GM23338 (cell line): Measurements from ENCODE around the gene SCYGR2. TPM values are rescaled to one million over a fixed set of nuclear protein-coding genes. Genes with fewer than 3 reads are reported as not detected.

Experiments
- ATAC-seq: fragments of 200-7000 bp; cut with Tn5 transposase; 3 replicates; pipeline ENCODE4 v1.9.1; 2020
- DNase-seq: peaks from one replicate; pipeline ENCODE4 v3.0.0-alpha.2; 2015; ENCODE audit warnings: low spot score
- H2AFZ ChIP-seq: fragments of 200-600 bp; sonication (generic); 2 replicates; pipeline ENCODE4 v1.8.0; 2016; ENCODE audit warnings: antibody characterized with exemption, mild to moderate bottlenecking, moderate library complexity
- H3F3A ChIP-seq: fragments of 200-600 bp; sonication (generic); replicated peaks from 2 replicates; pipeline ENCODE4 v1.8.0; 2017; ENCODE audit warnings: antibody characterized with exemption, mixed run types, low read depth
- H3K27ac ChIP-seq: fragments of 200-600 bp; sonication (generic); 2 replicates; pipeline ENCODE4 v1.6.1; 2016; ENCODE audit warnings: low read depth
- H3K27me3 ChIP-seq: fragments of 200-600 bp; sonication (generic); 2 replicates; pipeline ENCODE4 v1.8.0; 2016; ENCODE audit warnings: mild to moderate bottlenecking, mixed run types, moderate library complexity; ENCODE audit not compliant: insufficient read depth
- H3K36me3 ChIP-seq: fragments of 200-600 bp; sonication (generic); 2 replicates; pipeline ENCODE4 v1.8.0; 2016; ENCODE audit warnings: mild to moderate bottlenecking; ENCODE audit not compliant: insufficient read depth
- H3K4me1 ChIP-seq: fragments of 200-600 bp; sonication (generic); 2 replicates; pipeline ENCODE4 v1.8.0; 2016; ENCODE audit warnings: mild to moderate bottlenecking, moderate library complexity; ENCODE audit not compliant: insufficient read depth
- H3K4me2 ChIP-seq: fragments of 200-600 bp; sonication (generic); 2 replicates; pipeline ENCODE4 v1.7.1; 2017; ENCODE audit warnings: mixed run types
- H3K4me3 ChIP-seq: fragments of 200-600 bp; sonication (generic); 2 replicates; pipeline ENCODE4 v1.6.1; 2016; ENCODE audit warnings: mixed run types
- H3K79me2 ChIP-seq: fragments of 200-600 bp; sonication (generic); replicated peaks from 2 replicates; pipeline ENCODE4 v1.8.0; 2017; ENCODE audit warnings: mild to moderate bottlenecking; ENCODE audit not compliant: insufficient read depth
- H3K9me2 ChIP-seq: fragments of 200-600 bp; sonication (generic); 2 replicates; pipeline ENCODE4 v1.8.0; 2017; ENCODE audit not compliant: insufficient read depth
- H4K20me1 ChIP-seq: fragments of 200-600 bp; sonication (generic); replicated peaks from 2 replicates; pipeline ENCODE4 v1.8.0; 2017; ENCODE audit warnings: mild to moderate bottlenecking; ENCODE audit not compliant: insufficient read depth
- H3K27ac Mint-ChIP-seq: 2 replicates; pipeline ENCODE4 v1.8.0; 2020; ENCODE audit warnings: inconsistent platforms, mild to moderate bottlenecking, moderate library complexity, mixed read lengths
- H3K27me3 Mint-ChIP-seq: 3 replicates; pipeline ENCODE4 v1.8.0; 2022; ENCODE audit warnings: low read depth, mild to moderate bottlenecking, moderate library complexity, mixed read lengths, inconsistent platforms; ENCODE audit not compliant: insufficient read depth, poor library complexity
- H3K36me3 Mint-ChIP-seq: 3 replicates; pipeline ENCODE4 v1.8.0; 2021; ENCODE audit warnings: low read depth, mild to moderate bottlenecking, inconsistent platforms, moderate library complexity, mixed read lengths
- H3K4me1 Mint-ChIP-seq: 3 replicates; pipeline ENCODE4 v1.8.0; 2020; ENCODE audit warnings: mild to moderate bottlenecking, inconsistent platforms, mixed read lengths
- H3K4me3 Mint-ChIP-seq: 3 replicates; pipeline ENCODE4 v1.8.0; 2021; ENCODE audit warnings: moderate library complexity, mild to moderate bottlenecking, inconsistent platforms, mixed read lengths
- H3K9me3 Mint-ChIP-seq: 3 replicates; pipeline ENCODE4 v1.8.0; 2020; ENCODE audit warnings: moderate library complexity, mild to moderate bottlenecking, inconsistent platforms, mixed read lengths
- CREB1 ChIP-seq: fragments of 250-450 bp; sonication (Bioruptor Pico); IDR thresholded peaks from 2 replicates; pipeline ENCODE4 v1.5.0; 2020; ENCODE audit warnings: low read depth, mild to moderate bottlenecking, moderate library complexity
- CTCF ChIP-seq, 2 experiments: fragments of 200-600 bp in 1 of 2; sonication (generic) in 1 of 2; conservative IDR thresholded peaks; 2 replicates each; pipeline versions ENCODE4 v1.5.1 to v1.6.1; 2016 to 2017; ENCODE audit warnings: antibody characterized with exemption in 2 of 2, low read depth in 2 of 2, mild to moderate bottlenecking in 2 of 2, moderate library complexity in 1 of 2
- EZH2 ChIP-seq: fragments of 200-600 bp; sonication (generic); IDR thresholded peaks from one replicate; pipeline ENCODE4 v1.8.0; 2017; ENCODE audit warnings: antibody characterized with exemption, mild to moderate bottlenecking, low read depth; ENCODE audit not compliant: unreplicated experiment
- EZH2phosphoT487 ChIP-seq: fragments of 200-600 bp; sonication (generic); IDR thresholded peaks from one replicate; pipeline ENCODE4 v1.8.1; 2018; ENCODE audit warnings: antibody characterized with exemption; ENCODE audit not compliant: unreplicated experiment
- JUNB ChIP-seq: IDR thresholded peaks from one replicate; pipeline ENCODE4 v1.6.1; 2016; ENCODE audit warnings: antibody characterized with exemption; ENCODE audit not compliant: unreplicated experiment
- NANOG ChIP-seq: IDR thresholded peaks from 2 replicates; pipeline ENCODE4 v1.6.1; 2016; ENCODE audit warnings: antibody characterized with exemption, borderline replicate concordance
- POLR2AphosphoS5 ChIP-seq: IDR thresholded peaks from 2 replicates; pipeline ENCODE4 v1.6.1; 2016; ENCODE audit warnings: antibody characterized with exemption, low read depth
- REST ChIP-seq: IDR thresholded peaks from one replicate; pipeline ENCODE4 v1.6.1; 2018; ENCODE audit warnings: antibody characterized with exemption; ENCODE audit not compliant: unreplicated experiment
- STAT1 ChIP-seq: IDR thresholded peaks from one replicate; pipeline ENCODE4 v1.6.1; 2016; ENCODE audit warnings: antibody characterized with exemption; ENCODE audit not compliant: unreplicated experiment
- ZNF114 ChIP-seq: fragments of 250-450 bp; sonication (Bioruptor Pico); IDR thresholded peaks from 2 replicates; pipeline ENCODE4 v1.5.0; 2020; ENCODE audit warnings: mild to moderate bottlenecking, moderate library complexity
- ZNF331 ChIP-seq: fragments of 250-450 bp; sonication (Bioruptor Pico); IDR thresholded peaks from 2 replicates; pipeline ENCODE4 v1.5.0; 2020; ENCODE audit warnings: low read depth, mild to moderate bottlenecking, moderate library complexity
- polyA plus RNA-seq: library from polyadenylated mRNA; unstranded; fragments of >200 nt; fragmentation: Nextera tagmentation; extraction: Ambion mirVana; gene quantifications from 2 replicates; pipeline ENCODE4 v1.2.1, GENCODE V29; 2016
- total RNA-seq: library from RNA; depleted of rRNA; stranded (reverse); fragments of >200 nt; shearing (Covaris generic); gene quantifications from 2 replicates; pipeline ENCODE4 v1.2.3, GENCODE V29; 2014
- TF ChIP-seq, protein P1 (sequence below): IDR thresholded peaks from 2 replicates; pipeline ENCODE4 v1.6.1; 2016; ENCODE audit warnings: antibody characterized with exemption
- TF ChIP-seq, protein P2 (sequence below): fragments of 250-450 bp; sonication (Bioruptor Pico); IDR thresholded peaks from 2 replicates; pipeline ENCODE4 v1.5.0; 2020; ENCODE audit warnings: mild to moderate bottlenecking, moderate library complexity

SCYGR2 gene
- total and polyA plus RNA-seq, 2 experiments from 2014 or later, result not detected

DNA sequence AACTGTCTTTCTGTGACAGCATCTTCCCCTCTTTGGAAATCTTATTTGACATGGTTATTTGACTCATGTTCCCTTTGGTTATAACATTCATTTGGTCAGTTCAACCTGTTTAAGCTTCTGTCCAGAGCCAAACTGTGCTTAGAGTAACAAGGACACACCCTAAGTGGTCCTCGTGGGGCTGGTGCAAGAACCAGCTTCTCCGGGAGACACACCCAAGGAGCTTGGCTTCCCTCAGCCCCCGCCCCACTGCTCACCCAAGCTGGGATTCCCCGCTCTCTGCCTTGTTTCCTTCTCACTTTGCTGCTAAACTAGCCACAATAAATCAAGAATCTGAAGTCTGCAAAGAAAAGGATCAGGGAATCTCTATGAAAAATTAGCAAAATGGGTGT lies 14.6 kb downstream of the SCYGR2 start:
- no peak overlapping the region for H3K27ac Mint-ChIP-seq
- DNase-seq (no peak), ATAC-seq (no peak)
- H3K27ac ChIP-seq, result no peak overlapping the region
- no peak overlapping the region for H3K4me3 Mint-ChIP-seq
- H3K4me1 Mint-ChIP-seq, result peaks cover 15% of the 10 kb centered on the region
- H4K20me1 ChIP-seq, result no peaks in the 10 kb centered on the region
- H3K4me3 ChIP-seq, result no peak overlapping the region
- peaks cover 2% of the 10 kb centered on the region for H3K27me3 Mint-ChIP-seq
- TF ChIP-seq JUNB (no peak), CREB1 (no peak), CTCF (conservative IDR thresholded peaks at IDR 0.05; ENCODE audit: low read depth in 2 of 2) (no peak), POLR2AphosphoS5 (no peak), EZH2phosphoT487 (no peak), EZH2 (no peak), NANOG (no peak), ZNF114 (CRISPR knock-in tag) (no peak), REST (no peak), STAT1 (no peak), ZNF331 (CRISPR knock-in tag) (no peak)
- TF ChIP-seq, protein P1, sequence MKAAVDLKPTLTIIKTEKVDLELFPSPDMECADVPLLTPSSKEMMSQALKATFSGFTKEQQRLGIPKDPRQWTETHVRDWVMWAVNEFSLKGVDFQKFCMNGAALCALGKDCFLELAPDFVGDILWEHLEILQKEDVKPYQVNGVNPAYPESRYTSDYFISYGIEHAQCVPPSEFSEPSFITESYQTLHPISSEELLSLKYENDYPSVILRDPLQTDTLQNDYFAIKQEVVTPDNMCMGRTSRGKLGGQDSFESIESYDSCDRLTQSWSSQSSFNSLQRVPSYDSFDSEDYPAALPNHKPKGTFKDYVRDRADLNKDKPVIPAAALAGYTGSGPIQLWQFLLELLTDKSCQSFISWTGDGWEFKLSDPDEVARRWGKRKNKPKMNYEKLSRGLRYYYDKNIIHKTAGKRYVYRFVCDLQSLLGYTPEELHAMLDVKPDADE, result no peak
- TF ChIP-seq, protein P2, sequence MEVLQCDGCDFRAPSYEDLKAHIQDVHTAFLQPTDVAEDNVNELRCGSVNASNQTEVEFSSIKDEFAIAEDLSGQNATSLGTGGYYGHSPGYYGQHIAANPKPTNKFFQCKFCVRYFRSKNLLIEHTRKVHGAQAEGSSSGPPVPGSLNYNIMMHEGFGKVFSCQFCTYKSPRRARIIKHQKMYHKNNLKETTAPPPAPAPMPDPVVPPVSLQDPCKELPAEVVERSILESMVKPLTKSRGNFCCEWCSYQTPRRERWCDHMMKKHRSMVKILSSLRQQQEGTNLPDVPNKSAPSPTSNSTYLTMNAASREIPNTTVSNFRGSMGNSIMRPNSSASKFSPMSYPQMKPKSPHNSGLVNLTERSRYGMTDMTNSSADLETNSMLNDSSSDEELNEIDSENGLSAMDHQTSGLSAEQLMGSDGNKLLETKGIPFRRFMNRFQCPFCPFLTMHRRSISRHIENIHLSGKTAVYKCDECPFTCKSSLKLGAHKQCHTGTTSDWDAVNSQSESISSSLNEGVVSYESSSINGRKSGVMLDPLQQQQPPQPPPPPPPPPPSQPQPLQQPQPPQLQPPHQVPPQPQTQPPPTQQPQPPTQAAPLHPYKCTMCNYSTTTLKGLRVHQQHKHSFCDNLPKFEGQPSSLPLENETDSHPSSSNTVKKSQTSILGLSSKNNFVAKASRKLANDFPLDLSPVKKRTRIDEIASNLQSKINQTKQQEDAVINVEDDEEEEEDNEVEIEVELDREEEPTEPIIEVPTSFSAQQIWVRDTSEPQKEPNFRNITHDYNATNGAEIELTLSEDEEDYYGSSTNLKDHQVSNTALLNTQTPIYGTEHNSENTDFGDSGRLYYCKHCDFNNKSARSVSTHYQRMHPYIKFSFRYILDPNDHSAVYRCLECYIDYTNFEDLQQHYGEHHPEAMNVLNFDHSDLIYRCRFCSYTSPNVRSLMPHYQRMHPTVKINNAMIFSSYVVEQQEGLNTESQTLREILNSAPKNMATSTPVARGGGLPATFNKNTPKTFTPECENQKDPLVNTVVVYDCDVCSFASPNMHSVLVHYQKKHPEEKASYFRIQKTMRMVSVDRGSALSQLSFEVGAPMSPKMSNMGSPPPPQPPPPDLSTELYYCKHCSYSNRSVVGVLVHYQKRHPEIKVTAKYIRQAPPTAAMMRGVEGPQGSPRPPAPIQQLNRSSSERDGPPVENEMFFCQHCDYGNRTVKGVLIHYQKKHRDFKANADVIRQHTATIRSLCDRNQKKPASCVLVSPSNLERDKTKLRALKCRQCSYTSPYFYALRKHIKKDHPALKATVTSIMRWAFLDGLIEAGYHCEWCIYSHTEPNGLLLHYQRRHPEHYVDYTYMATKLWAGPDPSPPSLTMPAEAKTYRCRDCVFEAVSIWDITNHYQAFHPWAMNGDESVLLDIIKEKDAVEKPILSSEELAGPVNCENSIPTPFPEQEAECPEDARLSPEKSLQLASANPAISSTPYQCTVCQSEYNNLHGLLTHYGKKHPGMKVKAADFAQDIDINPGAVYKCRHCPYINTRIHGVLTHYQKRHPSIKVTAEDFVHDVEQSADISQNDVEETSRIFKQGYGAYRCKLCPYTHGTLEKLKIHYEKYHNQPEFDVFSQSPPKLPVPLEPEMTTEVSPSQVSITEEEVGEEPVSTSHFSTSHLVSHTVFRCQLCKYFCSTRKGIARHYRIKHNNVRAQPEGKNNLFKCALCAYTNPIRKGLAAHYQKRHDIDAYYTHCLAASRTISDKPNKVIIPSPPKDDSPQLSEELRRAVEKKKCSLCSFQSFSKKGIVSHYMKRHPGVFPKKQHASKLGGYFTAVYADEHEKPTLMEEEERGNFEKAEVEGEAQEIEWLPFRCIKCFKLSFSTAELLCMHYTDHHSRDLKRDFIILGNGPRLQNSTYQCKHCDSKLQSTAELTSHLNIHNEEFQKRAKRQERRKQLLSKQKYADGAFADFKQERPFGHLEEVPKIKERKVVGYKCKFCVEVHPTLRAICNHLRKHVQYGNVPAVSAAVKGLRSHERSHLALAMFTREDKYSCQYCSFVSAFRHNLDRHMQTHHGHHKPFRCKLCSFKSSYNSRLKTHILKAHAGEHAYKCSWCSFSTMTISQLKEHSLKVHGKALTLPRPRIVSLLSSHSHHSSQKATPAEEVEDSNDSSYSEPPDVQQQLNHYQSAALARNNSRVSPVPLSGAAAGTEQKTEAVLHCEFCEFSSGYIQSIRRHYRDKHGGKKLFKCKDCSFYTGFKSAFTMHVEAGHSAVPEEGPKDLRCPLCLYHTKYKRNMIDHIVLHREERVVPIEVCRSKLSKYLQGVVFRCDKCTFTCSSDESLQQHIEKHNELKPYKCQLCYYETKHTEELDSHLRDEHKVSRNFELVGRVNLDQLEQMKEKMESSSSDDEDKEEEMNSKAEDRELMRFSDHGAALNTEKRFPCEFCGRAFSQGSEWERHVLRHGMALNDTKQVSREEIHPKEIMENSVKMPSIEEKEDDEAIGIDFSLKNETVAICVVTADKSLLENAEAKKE (CRISPR knock-in tag), result no peak
- H3K36me3 ChIP-seq, result no peaks in the 10 kb centered on the region
- peaks cover 7% of the 10 kb centered on the region; the same call in 1 of the 2 replicates for H3K4me1 ChIP-seq
- no peaks in the 10 kb centered on the region for H3K9me3 Mint-ChIP-seq
- H3K79me2 ChIP-seq, result no peaks in the 10 kb centered on the region
- H3K9me2 ChIP-seq, result no peaks in the 10 kb centered on the region
- 0 out of 2 replicates have a peak overlapping the region, but pooled peaks have one; percentile 43 for H2AFZ ChIP-seq
- H3F3A ChIP-seq, result no peaks in the 10 kb centered on the region
- no peaks in the 10 kb centered on the region for H3K27me3 ChIP-seq
- no peak overlapping the region for H3K4me2 ChIP-seq
- no peaks in the 10 kb centered on the region for H3K36me3 Mint-ChIP-seq
